HG03175 (cell line): ENCODE data around the gene BMP8B.
"Not testable (repeated sequence)": the region's sequence is repeated elsewhere in the genome, so short reads cannot be mapped to it uniquely, and the experiment has no call there.

Experiments used
- ATAC-seq: cut with Tn5 transposase; IDR thresholded peaks from one replicate; pipeline ENCODE4 v1.9.1; 2021; ENCODE audit warnings: mild to moderate bottlenecking, moderate library complexity; ENCODE audit not compliant: unreplicated experiment

The BMP8B gene

GRCh38 chr1:39779821-39780220 is 8.8 kb downstream of the BMP8B start:
- no peak for ATAC-seq

GRCh38 chr1:39779137-39779536 is 9.5 kb downstream of the BMP8B start:
- ATAC-seq: no peak

- ATAC-seq: not testable (repeated sequence)
Measured at GRCh38 chr1:39778463-39779099, 10.1 kb downstream of the BMP8B start.

- not testable (repeated sequence) for ATAC-seq
Measured at GRCh38 chr1:39777896-39778295, 10.8 kb downstream of the BMP8B start.

- ATAC-seq: no peak
Measured at GRCh38 chr1:39777306-39777705, 11.4 kb downstream of the BMP8B start.

- ATAC-seq: no peak
Measured at GRCh38 chr1:39776886-39777285, 11.8 kb downstream of the BMP8B start.

GRCh38 chr1:39776400-39776713 is 12.3 kb downstream of the BMP8B start:
- peak; percentile 42 for ATAC-seq

- peak; percentile 37 for ATAC-seq
Measured at GRCh38 chr1:39775676-39776399, 12.8 kb downstream of the BMP8B start.

- not testable (repeated sequence) for ATAC-seq
Measured at GRCh38 chr1:39775141-39775540, 13.5 kb downstream of the BMP8B start.

GRCh38 chr1:39773369-39773979 is 15.2 kb downstream of the BMP8B start:
- not testable (repeated sequence) for ATAC-seq

GRCh38 chr1:39771022-39771532 is 17.6 kb downstream of the BMP8B start, which contains the start of gene OXCT2:
OXCT2 (minus strand) TSS chr1:39771348; CDS start chr1:39771255, 93 bp downstream.
- ATAC-seq: peak; percentile 52

GRCh38 chr1:39770100-39771021 is 18.3 kb downstream of the BMP8B start:
- ATAC-seq: peak; percentile 46

- not testable (repeated sequence) for ATAC-seq
Measured at GRCh38 chr1:39769502-39769901, 19.2 kb downstream of the BMP8B start.

- not testable (repeated sequence) for ATAC-seq
Measured at GRCh38 chr1:39766466-39766865, 22.2 kb downstream of the BMP8B start.

GRCh38 chr1:39764512-39764911 is 24.2 kb downstream of the BMP8B start:
- not testable (repeated sequence) for ATAC-seq

- ATAC-seq: not testable (repeated sequence)
Measured at GRCh38 chr1:39763619-39764374, 24.9 kb downstream of the BMP8B start.

GRCh38 chr1:39762550-39763540 is 25.8 kb downstream of the BMP8B start:
- no peak for ATAC-seq

GRCh38 chr1:39761557-39762260 is 27.0 kb downstream of the BMP8B start:
- no peak for ATAC-seq
